T-helper 17 cell (primary cell): ENCODE data around the gene ABCA1. TPM values are rescaled to one million over a fixed set of nuclear protein-coding genes. Genes with fewer than 3 reads are reported as not detected.
"Not testable (repeated sequence)": the region's sequence is repeated elsewhere in the genome, so short reads cannot be mapped to it uniquely, and the experiment has no call there.

ENCODE experiments used
- ATAC-seq: fragments of 150-1000 bp; cut with Tn5 transposase; 2 replicates; pipeline ENCODE4 v1.10.0; 2021; ENCODE audit warnings: mild to moderate bottlenecking, moderate library complexity
- DNase-seq, 3 donors: peaks; one replicate each; pipeline versions ENCODE4 v3.0.0 to v3.0.0-alpha.2; 2020 to 2021
- H3K9me3 ChIP-seq: one replicate; pipeline ENCODE4 v1.7.0; 2013; ENCODE audit warnings: low read length, mild to moderate bottlenecking; ENCODE audit not compliant: control insufficient read depth, poor library complexity, severe bottlenecking
- H3K27ac Mint-ChIP-seq: one replicate; pipeline ENCODE4 v1.8.0; 2022; ENCODE audit warnings: mild to moderate bottlenecking, moderate library complexity, mixed read lengths
- H3K27me3 Mint-ChIP-seq: one replicate; pipeline ENCODE4 v1.8.0; 2022; ENCODE audit warnings: mixed read lengths
- H3K36me3 Mint-ChIP-seq: one replicate; pipeline ENCODE4 v1.8.0; 2022; ENCODE audit warnings: low read depth, mixed read lengths
- H3K4me1 Mint-ChIP-seq: one replicate; pipeline ENCODE4 v1.8.0; 2022; ENCODE audit warnings: mild to moderate bottlenecking, mixed read lengths
- H3K4me3 Mint-ChIP-seq: one replicate; pipeline ENCODE4 v1.8.0; 2022; ENCODE audit warnings: mild to moderate bottlenecking, moderate library complexity, mixed read lengths
- total RNA-seq, 4 donors: library from RNA in 2 of 4; stranded (reverse) in 2 of 4; gene quantifications; one replicate each; pipeline ENCODE4 v1.2.3 and lab custom pipeline; 2022 to 2026

Gene ABCA1
- total RNA-seq, 2 donors from 2014 or later = 16.0 to 18.9 TPM

- H3K9me3 ChIP-seq = no peaks in the 10 kb centered on the region
- no peak for DNase-seq
- Mint-ChIP-seq H3K36me3 (peaks cover 2% of the 10 kb centered on the region), H3K27ac (no peak overlapping the region), H3K4me3 (no peak overlapping the region), H3K27me3 (no peaks in the 10 kb centered on the region), H3K4me1 (peaks cover 19% of the 10 kb centered on the region)
- ATAC-seq = no peak
Observed at GRCh38 chr9:104906441-104907277, 21.3 kb downstream of the ABCA1 start.

- no peaks in the 10 kb centered on the region for H3K9me3 ChIP-seq
- no peaks in the 10 kb centered on the region for H3K27me3 Mint-ChIP-seq
- no peak overlapping the region for H3K4me3 Mint-ChIP-seq
- ATAC-seq (no peak), DNase-seq (no peak)
- H3K27ac Mint-ChIP-seq = no peak overlapping the region
- H3K36me3 Mint-ChIP-seq = peaks cover 4% of the 10 kb centered on the region
- H3K4me1 Mint-ChIP-seq = peaks cover 21% of the 10 kb centered on the region
Observed at GRCh38 chr9:104905931-104906330, 22.0 kb downstream of the ABCA1 start.

- peaks cover 20% of the 10 kb centered on the region for H3K4me1 Mint-ChIP-seq
- no peak for DNase-seq
- H3K27ac Mint-ChIP-seq = no peak overlapping the region
- peaks cover 4% of the 10 kb centered on the region for H3K36me3 Mint-ChIP-seq
- no peaks in the 10 kb centered on the region for H3K9me3 ChIP-seq
- H3K4me3 Mint-ChIP-seq = no peak overlapping the region
- no peak for ATAC-seq
- H3K27me3 Mint-ChIP-seq = no peaks in the 10 kb centered on the region
Observed at GRCh38 chr9:104905153-104905901, 22.6 kb downstream of the ABCA1 start.

- Mint-ChIP-seq H3K4me1 (peaks cover 11% of the 10 kb centered on the region), H3K4me3 (no peak overlapping the region), H3K36me3 (peaks cover 4% of the 10 kb centered on the region), H3K27me3 (no peaks in the 10 kb centered on the region), H3K27ac (no peak overlapping the region)
- DNase-seq = no peak
- H3K9me3 ChIP-seq = no peaks in the 10 kb centered on the region
- ATAC-seq = no peak
Observed at GRCh38 chr9:104903609-104904008, 24.3 kb downstream of the ABCA1 start.

GRCh38 chr9:104900871-104901270 is 27.1 kb downstream of the ABCA1 start:
- no peak for ATAC-seq
- no peak overlapping the region for H3K27ac Mint-ChIP-seq

GRCh38 chr9:104900324-104900723 is 27.6 kb downstream of the ABCA1 start:
- no peak for ATAC-seq
- Mint-ChIP-seq H3K27ac (no peak overlapping the region), H3K27me3 (no peaks in the 10 kb centered on the region), H3K36me3 (peaks cover 4% of the 10 kb centered on the region), H3K4me1 (peaks cover 11% of the 10 kb centered on the region), H3K4me3 (no peak overlapping the region)
- no peak for DNase-seq
- H3K9me3 ChIP-seq = no peaks in the 10 kb centered on the region

More at GRCh38 chr9:104900871-104901270, 27.1 kb downstream of the ABCA1 start:
- no peak for DNase-seq
- Mint-ChIP-seq H3K27me3 (no peaks in the 10 kb centered on the region), H3K4me1 (peaks cover 7% of the 10 kb centered on the region), H3K4me3 (no peak overlapping the region), H3K36me3 (peaks cover 4% of the 10 kb centered on the region)
- no peaks in the 10 kb centered on the region for H3K9me3 ChIP-seq

GRCh38 chr9:104899759-104900247 is 28.2 kb downstream of the ABCA1 start:
- Mint-ChIP-seq H3K36me3 (peaks cover 4% of the 10 kb centered on the region), H3K4me3 (no peak overlapping the region), H3K4me1 (peaks cover 10% of the 10 kb centered on the region), H3K27ac (no peak overlapping the region), H3K27me3 (no peaks in the 10 kb centered on the region)
- ATAC-seq = no peak
- no peak for DNase-seq
- no peaks in the 10 kb centered on the region for H3K9me3 ChIP-seq

- not testable (repeated sequence) for H3K27me3 Mint-ChIP-seq, H3K4me3 Mint-ChIP-seq, H3K9me3 ChIP-seq, ATAC-seq, H3K36me3 Mint-ChIP-seq, DNase-seq, H3K27ac Mint-ChIP-seq, H3K4me1 Mint-ChIP-seq
Observed at GRCh38 chr9:104898376-104898775, 29.6 kb downstream of the ABCA1 start.

- no peaks in the 10 kb centered on the region for H3K36me3 Mint-ChIP-seq
- H3K4me3 Mint-ChIP-seq = no peak overlapping the region
- peaks cover 7% of the 10 kb centered on the region for H3K4me1 Mint-ChIP-seq
- no peaks in the 10 kb centered on the region for H3K27me3 Mint-ChIP-seq
- no peaks in the 10 kb centered on the region for H3K9me3 ChIP-seq
- H3K27ac Mint-ChIP-seq = no peak overlapping the region
- ATAC-seq (no peak), DNase-seq (no peak)
Observed at GRCh38 chr9:104896131-104896530, 31.8 kb downstream of the ABCA1 start.

GRCh38 chr9:104895572-104895971 is 32.4 kb downstream of the ABCA1 start:
- no peaks in the 10 kb centered on the region for H3K36me3 Mint-ChIP-seq
- peaks cover 7% of the 10 kb centered on the region for H3K4me1 Mint-ChIP-seq
- no peak for DNase-seq
- ATAC-seq = no peak
- no peaks in the 10 kb centered on the region for H3K9me3 ChIP-seq
- no peak overlapping the region for H3K27ac Mint-ChIP-seq
- H3K4me3 Mint-ChIP-seq = no peak overlapping the region
- no peaks in the 10 kb centered on the region for H3K27me3 Mint-ChIP-seq

- Mint-ChIP-seq H3K36me3 (no peaks in the 10 kb centered on the region), H3K27ac (no peak overlapping the region), H3K4me1 (peaks cover 8% of the 10 kb centered on the region), H3K27me3 (no peaks in the 10 kb centered on the region), H3K4me3 (no peak overlapping the region)
- no peak for ATAC-seq
- DNase-seq = no peak
- no peaks in the 10 kb centered on the region for H3K9me3 ChIP-seq
Observed at GRCh38 chr9:104892701-104893100, 35.3 kb downstream of the ABCA1 start.

GRCh38 chr9:104890433-104890770 is 37.6 kb downstream of the ABCA1 start:
- no peaks in the 10 kb centered on the region for H3K27me3 Mint-ChIP-seq
- peaks cover 2% of the 10 kb centered on the region for H3K36me3 Mint-ChIP-seq
- no peak overlapping the region for H3K27ac Mint-ChIP-seq
- H3K4me1 Mint-ChIP-seq = peaks cover 7% of the 10 kb centered on the region
- no peaks in the 10 kb centered on the region for H3K9me3 ChIP-seq
- ATAC-seq = no peak
- DNase-seq = no peak
- H3K4me3 Mint-ChIP-seq = no peak overlapping the region

GRCh38 chr9:104885818-104886709 is 41.9 kb downstream of the ABCA1 start:
- H3K36me3 Mint-ChIP-seq = peaks cover 5% of the 10 kb centered on the region
- DNase-seq (no peak), ATAC-seq (no peak)
- peaks cover 6% of the 10 kb centered on the region for H3K4me1 Mint-ChIP-seq
- no peaks in the 10 kb centered on the region for H3K27me3 Mint-ChIP-seq
- H3K27ac Mint-ChIP-seq = no peak overlapping the region
- no peak overlapping the region for H3K4me3 Mint-ChIP-seq
- no peaks in the 10 kb centered on the region for H3K9me3 ChIP-seq
